Astrocyte (in vitro differentiated cells and primary cell): ENCODE measurements around the gene ZNF692.

Experiments used
- CTCF ChIP-seq: IDR thresholded peaks from 2 replicates; pipeline ENCODE4 v1.5.1; 2011; ENCODE audit warnings: low read depth, mild to moderate bottlenecking, inconsistent platforms, low read length, moderate library complexity; ENCODE audit not compliant: insufficient read depth
- EZH2 ChIP-seq: IDR thresholded peaks from 2 replicates; pipeline ENCODE4 v1.6.1; 2012; ENCODE audit warnings: mild to moderate bottlenecking, low read length, inconsistent platforms; ENCODE audit not compliant: insufficient read depth

GRCh38 chr1:248862998-248863881 lies 4.4 kb upstream of the ZNF692 start:
- no peak for TF ChIP-seq CTCF
- no peak for TF ChIP-seq EZH2
